ENCODE results near the gene PTGIS. TPM values are rescaled to one million over a fixed set of nuclear protein-coding genes. Genes with fewer than 3 reads are reported as not detected.

PTGIS gene
- polyA plus RNA-seq, 1 donor = 33.0 TPM

DNA sequence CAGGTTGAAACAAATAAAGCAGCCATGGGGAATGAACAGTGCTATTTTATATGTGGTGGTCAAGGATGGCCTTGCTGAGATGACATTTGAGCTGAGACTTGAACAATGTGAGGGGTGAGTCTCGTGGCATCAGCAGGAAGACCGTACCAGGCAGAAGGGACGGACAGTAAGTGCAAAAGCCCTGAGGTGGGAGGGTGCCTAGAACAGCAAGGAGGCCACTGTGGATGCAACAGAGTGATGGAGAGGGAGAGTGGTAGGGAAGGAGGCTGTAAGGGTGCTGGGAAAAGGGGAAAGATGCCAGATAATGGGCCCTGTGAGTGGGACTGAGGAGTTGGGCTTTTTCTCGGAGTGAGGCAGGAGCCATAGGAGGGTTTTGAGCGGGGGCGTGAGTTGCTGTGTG is 97.0 kb downstream of the PTGIS start:
- DNase-seq = no peak

DNA sequence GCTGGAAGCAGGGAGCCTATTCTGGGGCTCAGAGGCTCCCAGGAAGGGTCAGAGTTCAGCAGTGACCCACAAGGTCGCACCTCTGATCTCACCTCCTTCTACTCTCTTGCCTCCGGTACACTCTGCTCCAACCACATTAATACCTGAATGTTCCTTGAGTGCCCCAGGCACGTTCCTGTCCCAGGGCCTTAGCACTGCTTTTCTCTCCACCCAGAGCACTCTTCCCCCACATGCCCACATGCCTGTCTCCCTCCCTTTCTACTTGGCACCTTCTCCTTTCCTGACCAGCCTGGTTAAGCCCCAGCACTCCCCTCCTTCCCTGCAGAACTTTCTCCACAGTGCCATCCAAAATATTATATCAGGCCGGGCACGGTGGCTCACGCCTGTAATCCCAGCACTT is 98.9 kb downstream of the PTGIS start:
- no peak for DNase-seq

DNA sequence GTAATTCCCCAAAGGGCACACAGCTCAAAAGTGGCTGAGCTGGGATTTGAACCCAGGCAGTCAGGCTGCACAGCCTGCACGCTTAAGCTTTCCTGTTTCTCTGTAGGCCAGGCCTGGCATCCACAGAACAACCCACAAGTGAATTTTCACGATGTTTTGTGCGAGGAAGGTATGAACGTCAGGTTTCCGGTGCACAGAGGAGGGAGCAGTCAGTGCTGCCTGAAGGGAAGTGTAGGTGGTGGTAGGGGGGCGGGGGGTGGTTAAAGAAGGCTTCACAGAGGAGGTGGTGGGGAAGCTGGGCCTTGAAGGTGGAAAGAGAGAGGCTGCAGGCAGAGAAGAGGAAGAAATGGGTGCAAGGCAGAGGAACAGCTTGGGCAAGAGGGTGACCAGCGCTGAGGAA is 99.5 kb downstream of the PTGIS start:
- no peak for DNase-seq

DNA sequence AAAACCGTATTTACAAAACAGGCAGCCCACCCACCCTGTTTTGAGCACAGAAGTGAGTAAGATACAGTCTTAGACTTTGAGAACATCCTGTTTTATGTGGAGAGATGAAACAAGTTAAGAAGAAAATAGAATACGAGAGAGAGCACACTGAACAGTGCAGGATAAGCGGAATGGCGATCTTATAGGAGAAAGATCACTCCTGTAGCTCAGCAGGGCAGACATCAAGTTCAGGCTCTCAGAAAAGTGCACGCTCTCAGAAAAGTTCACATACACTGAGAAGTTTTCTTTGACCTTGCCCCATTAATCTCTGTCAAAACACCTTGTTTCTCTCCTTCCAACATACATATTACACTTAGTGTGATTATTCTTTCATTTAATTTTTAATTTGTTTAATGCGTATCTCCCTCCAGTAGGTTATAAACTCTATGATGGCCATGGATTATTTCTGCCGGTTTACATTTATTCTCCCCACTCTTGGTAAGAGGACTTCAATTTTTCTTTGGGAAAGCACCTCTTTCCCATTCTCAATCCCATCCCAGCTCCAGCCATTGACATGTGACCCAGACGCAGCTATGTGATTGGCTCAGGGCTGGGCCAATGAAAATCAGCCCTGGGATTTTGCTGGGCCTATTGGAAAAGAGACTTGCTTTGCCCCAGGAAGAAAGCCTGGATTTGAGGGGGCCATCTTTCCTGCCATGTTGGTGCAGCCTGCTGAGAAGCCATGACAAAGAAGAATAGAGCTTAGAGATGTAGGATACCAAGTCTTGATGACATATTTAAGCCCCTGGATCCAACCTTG is 101.6 kb downstream of the PTGIS start:
- no peak for DNase-seq

DNA sequence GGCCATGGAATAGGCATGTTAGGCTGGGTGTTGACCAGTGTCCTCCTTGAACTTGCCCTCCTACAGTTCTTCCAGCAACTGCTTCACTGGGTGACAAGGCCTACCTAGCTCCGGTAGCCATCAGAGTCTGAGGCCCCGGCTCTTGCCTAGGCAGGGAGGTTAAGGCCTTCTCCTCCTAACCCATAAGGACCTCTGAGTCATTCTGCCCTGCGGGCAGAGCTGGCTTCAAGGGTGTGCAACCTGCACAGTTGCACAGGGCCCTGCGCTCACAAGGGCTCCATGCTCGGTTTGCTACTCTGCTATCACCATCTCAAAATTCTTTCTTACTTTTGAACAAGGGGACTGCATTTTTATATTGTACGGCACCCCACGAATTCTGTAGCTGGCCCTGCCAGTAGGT is 103.4 kb downstream of the PTGIS start:
- DNase-seq = no peak

DNA sequence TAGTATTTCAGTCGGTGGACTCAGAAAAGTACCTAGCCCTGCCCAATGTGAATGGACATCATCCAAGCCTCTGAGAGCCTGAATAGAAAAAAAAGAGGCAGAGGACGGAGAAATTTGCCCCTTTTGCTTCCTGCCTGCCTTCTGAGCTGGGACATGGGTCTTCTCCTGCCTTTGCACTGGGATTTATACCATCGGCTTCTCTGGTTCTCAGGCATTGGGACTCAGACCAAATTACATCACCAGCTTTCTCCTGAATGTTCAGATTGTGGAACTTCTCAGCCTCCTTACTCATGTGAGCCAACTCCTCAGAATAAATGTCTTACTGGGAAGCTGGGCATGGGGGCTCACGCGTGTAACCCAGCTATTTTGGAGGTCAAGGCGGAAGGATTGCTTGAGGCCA is 105.3 kb downstream of the PTGIS start:
- DNase-seq = no peak

DNA sequence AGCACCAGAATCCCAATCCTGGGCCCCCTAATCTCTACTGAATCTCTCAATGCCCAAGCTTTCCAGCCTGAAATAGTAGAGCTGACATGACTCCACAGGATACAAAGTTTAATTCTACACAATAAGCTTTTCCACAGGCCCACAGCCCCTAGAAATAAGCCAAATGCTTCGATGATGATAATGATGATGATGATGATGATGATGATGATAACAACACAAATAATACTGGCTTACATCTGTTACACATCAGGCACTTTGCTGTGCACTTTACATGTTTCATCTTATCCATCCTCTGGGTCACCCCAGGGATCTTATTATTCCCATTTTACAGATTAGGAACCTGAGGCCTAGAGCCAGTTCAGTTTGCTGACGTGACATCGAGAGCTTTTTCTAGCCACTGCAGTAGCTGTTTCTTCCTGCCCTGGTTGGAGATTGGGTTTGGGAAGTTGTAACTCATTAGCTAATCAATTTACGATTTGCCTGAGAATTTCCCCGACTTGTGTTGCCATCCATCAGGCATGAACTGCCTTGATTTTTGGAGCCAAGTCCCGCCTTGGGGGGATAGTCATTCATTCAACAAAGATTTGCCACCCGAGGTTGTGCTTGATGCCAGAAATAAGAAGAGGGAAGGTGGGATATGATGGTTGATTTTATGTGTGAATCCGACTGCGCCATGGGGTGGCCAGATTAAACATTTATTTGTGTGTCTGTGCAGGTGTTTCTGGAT is 105.9 kb downstream of the PTGIS start:
- DNase-seq = no peak

DNA sequence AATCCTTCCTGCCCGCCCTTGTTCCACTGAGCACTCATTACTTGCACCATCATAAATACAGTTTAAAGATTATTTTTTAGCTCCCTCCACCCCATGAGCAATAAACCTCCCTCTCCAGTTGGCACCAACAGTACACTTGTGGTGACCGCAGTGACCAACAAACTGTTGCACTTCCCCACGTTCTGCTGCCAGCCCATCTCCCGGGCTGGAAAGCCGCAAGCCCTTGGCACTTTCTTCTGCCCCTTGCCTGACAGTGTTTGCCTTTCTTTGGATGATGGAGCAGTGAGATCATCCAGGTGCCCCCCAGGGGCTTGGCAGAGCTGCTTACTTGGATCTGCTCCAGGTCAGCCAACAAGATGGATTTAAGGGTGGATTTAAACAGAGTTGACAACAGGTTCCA is 107.0 kb downstream of the PTGIS start:
- DNase-seq = no peak

DNA sequence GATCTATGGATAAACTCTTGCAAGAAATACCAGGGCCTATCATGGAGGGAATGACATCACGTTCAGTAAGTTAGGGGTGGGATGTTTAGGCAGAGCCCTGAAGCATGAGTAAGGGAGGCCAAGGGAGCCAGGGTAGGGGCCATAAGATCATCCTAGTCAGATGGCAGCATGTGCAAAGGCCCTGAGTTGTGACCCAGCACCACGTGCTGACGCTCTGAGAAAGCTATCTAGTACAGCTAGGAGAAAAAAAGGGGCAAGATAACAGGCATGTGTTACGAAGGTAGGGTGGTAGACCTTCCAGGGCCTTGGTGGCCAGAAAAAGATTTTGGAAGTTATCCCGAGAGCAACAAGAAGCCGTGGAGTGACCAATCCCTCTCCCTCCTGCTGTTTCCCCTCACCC is 107.8 kb downstream of the PTGIS start:
- DNase-seq = no peak

DNA sequence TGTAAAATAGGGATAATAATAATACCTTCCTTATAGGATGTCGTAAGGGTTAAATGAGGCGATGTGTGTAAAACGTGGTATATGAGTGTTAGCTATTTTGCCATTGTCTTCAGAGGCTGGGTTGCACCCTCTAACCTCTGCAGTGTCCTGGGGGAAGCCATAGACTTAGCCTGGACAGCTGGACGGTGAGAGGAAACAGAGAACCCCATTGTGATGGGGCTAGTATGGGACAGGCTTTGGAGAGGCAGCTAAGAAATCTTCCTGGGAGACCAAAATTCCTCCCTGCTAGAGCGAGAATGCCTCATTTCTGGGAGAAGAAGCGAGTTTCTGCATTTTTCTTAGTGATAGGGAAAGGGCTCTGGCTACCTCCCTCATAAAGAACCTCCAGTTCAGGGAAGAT is 108.3 kb downstream of the PTGIS start:
- DNase-seq = no peak

DNA sequence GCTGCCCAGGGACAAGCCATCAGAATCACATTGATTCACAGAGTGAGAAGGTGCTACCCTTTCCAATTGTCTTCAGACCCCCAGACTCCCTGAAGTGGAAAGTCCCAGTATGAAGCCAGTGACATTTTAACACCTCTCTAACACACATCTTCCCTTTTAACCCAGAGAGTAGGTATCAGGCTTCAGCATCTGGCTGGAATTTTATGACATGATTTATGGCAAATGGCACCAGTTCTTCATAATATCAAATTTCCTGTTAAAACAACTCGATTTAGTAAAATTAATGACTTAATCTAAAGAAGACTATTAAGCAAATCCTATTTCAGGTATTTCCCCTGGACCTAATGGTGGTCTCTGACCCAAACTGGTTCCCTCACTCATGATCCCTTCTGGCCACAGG is 110.5 kb downstream of the PTGIS start:
- DNase-seq = peak; percentile 39

DNA sequence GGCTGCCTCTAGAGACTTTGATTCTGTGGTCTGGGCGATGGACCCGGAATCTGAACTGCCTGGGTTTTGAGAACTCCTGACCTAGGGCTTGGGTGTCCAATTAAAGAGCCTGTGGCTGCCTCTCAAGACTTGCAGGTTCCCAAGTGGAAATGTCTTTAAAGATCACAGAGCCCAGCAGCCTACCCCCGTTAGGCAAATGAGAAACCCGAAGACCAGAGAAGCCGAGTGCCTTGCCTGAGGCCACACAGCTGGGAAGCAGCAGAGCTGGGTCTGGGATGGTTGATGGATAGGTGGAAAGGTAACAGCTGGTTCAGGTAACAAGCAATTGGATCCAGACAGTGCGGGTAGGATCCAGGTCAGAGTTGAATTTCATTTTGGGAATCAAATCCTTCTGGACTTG is 111.3 kb downstream of the PTGIS start:
- DNase-seq = no peak

DNA sequence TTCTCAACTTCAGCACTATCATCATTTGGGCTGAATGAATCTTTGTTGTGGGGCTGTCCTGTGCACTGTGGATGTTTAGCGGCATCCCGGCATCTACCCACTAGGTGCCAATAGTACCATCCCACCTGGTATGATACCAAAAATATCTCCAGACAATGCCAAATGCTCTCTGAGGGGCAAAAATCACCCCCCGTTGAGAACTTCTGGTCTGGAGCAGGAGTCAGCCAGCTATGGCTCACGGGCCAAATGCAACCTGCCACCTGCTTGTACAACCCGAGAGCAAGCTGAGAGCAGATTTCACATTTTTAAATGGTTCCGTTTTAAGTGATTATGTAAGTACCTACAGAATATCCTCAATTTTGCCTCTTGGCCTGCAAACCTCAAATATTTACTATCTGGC is 112.2 kb downstream of the PTGIS start:
- no peak for DNase-seq

Other genes starting within 250 kb of the PTGIS start
- 0.85 TPM for gene KCNB1, start 85.5 kb downstream of the PTGIS start, polyA plus RNA-seq (ENCODE audit: insufficient read length)
- gene B4GALT5, start 145.7 kb upstream of the PTGIS start, polyA plus RNA-seq (ENCODE audit: insufficient read length) = 51.5 TPM
- gene SLC9A8, start 244.7 kb upstream of the PTGIS start, polyA plus RNA-seq (ENCODE audit: insufficient read length) = 10.3 TPM

Data from left kidney (tissue), 2 donors.